ENCODE results near the gene DRAM1. TPM values are rescaled to one million over a fixed set of nuclear protein-coding genes. Genes with fewer than 3 reads are reported as not detected.
A peak's percentile ranks its signal among the peaks of the same experiment; 100 is the strongest.

Gene DRAM1
- polyA plus RNA-seq, 1 donor (not counting 4 experiments of a cell fraction or from before 2014, with no cell fraction given): 21.7 TPM

DNA sequence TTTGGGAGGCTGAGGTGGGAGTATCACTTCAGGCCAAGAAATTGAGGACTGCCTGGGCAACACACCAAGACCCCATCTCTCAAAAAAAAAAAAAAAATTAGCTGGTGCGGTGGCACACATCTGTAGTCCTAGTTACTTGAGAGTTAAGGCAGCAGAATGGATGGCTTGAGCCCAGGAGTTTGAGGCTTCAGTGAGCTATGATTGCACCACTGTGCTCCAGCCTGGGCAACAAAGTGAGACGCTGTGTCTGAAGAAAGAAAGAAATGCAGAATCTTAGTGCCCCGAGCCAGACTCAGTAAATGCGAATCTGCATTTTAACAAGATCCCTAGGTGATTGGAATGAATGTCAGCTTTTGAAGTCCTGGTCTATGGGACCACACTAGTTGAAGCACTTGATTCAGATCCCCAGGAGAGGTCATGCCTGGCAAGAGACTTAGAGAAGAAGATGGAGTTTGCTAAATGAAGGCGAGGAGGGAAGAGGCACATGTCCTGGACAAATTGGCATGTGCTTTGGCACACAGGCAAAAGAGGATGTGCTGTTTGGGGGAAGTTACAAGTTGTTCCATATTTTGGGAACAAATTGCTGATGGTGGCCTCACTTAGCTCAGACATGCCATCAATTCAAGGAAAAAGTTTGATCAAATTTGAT is 56.6 kb downstream of the DRAM1 start:
- no peak overlapping the region for H3K4me2 ChIP-seq (ENCODE audit: control insufficient read depth, extremely low read depth, insufficient read depth, low read depth, low read length)
- no peak overlapping the region for H3K4me3 ChIP-seq (ENCODE audit: control insufficient read depth in 2 of 3, extremely low read depth in 1 of 3, insufficient read depth in 2 of 3, low read depth in 1 of 3, low read length in 3 of 3)
- no peak overlapping the region for H3K27ac ChIP-seq (ENCODE audit: control insufficient read depth, insufficient read depth, low read length)
- no peaks in the 10 kb centered on the region for H3K9me1 ChIP-seq (ENCODE audit: control insufficient read depth, extremely low read depth, insufficient read depth, low read length)
- TF ChIP-seq, protein P1, sequence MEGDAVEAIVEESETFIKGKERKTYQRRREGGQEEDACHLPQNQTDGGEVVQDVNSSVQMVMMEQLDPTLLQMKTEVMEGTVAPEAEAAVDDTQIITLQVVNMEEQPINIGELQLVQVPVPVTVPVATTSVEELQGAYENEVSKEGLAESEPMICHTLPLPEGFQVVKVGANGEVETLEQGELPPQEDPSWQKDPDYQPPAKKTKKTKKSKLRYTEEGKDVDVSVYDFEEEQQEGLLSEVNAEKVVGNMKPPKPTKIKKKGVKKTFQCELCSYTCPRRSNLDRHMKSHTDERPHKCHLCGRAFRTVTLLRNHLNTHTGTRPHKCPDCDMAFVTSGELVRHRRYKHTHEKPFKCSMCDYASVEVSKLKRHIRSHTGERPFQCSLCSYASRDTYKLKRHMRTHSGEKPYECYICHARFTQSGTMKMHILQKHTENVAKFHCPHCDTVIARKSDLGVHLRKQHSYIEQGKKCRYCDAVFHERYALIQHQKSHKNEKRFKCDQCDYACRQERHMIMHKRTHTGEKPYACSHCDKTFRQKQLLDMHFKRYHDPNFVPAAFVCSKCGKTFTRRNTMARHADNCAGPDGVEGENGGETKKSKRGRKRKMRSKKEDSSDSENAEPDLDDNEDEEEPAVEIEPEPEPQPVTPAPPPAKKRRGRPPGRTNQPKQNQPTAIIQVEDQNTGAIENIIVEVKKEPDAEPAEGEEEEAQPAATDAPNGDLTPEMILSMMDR (optimal IDR thresholded peaks at IDR 0.05 in 1 of 3, IDR thresholded peaks at IDR 0.05 in 1 of 3, conservative IDR thresholded peaks at IDR 0.05 in 1 of 3; ENCODE audit: extremely low read depth in 1 of 3, insufficient read depth in 2 of 3, low read length in 3 of 3): no peak
- TF ChIP-seq EZH2 (IDR thresholded peaks at IDR 0.05; ENCODE audit: low read length): no peak
- no peaks in the 10 kb centered on the region for H3K27me3 ChIP-seq (ENCODE audit: control insufficient read depth, extremely low read depth, insufficient read depth, low read length)
- FAIRE-seq: no peak
- DNase-seq (ENCODE audit: low read depth, low spot score): no peak
- dilution Hi-C loops (cut with MboI; ENCODE audit: extremely low pct_ligation_motif_present, low sequenced_read_pairs): no loop called here
- H3K36me3 ChIP-seq (ENCODE audit: control insufficient read depth in 2 of 2, extremely low read depth in 1 of 2, insufficient read depth in 2 of 2, low read length in 2 of 2): no peaks in the 10 kb centered on the region
- H2AFZ ChIP-seq (ENCODE audit: control insufficient read depth, low read length): no peak overlapping the region
- H3K9me3 ChIP-seq (ENCODE audit: control insufficient read depth, low read depth, low read length): no peaks in the 10 kb centered on the region
- peaks cover 25% of the 10 kb centered on the region for H3K4me1 ChIP-seq (ENCODE audit: control insufficient read depth, extremely low read depth, insufficient read depth, low read length)
- no peaks in the 10 kb centered on the region for H3K79me2 ChIP-seq (ENCODE audit: control insufficient read depth, insufficient read depth, low read length)
- no peaks in the 10 kb centered on the region for H4K20me1 ChIP-seq (ENCODE audit: control insufficient read depth, extremely low read depth, insufficient read depth, low read length)
- no peak overlapping the region for H3K9ac ChIP-seq (ENCODE audit: control insufficient read depth, extremely low read depth, insufficient read depth, low read length)

DNA sequence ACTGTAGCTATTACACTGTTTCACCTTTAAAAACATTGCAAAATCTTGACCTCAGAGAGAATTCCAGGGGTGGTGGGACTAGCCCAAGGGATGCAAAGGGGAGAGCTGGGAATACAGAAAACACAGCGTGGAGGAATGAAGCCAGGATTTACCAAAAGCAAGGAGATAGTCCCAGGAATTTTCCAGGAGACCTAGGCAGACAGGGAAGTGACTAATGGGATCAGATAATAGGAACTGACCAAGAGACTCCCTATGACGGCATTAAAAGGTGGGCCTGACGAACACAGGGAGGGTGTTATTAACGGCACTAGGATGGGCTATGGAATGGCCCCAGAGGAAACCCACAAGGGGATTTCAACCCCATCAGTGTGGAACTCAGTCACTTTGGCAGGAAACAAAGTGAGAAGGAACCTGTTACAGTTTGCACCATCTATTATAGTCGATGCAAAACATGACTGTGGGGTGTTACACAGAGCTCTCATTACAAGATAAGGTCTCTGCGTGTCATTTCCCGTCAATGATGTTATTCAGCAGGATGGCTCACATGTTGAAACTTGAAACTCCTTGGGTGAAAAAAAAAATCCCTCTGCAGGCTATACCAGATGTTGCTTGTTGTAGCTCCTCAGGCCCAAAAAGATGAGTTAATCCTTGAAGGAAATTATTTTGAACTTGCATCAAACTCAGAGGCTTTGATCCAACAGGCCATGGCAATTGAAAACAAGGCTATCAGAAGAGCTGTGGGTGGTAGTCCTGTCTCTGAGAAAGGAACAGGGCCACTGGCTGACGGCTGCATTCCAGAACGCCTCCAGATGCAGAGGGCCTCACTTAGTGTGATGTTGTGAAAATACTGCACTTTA is 58.7 kb downstream of the DRAM1 start:
- Histone ChIP-seq H3K27me3 (ENCODE audit: control insufficient read depth, extremely low read depth, insufficient read depth, low read length) (no peaks in the 10 kb centered on the region), H3K36me3 (ENCODE audit: control insufficient read depth in 2 of 2, extremely low read depth in 1 of 2, insufficient read depth in 2 of 2, low read length in 2 of 2) (no peaks in the 10 kb centered on the region), H3K4me3 (ENCODE audit: control insufficient read depth in 2 of 3, extremely low read depth in 1 of 3, insufficient read depth in 2 of 3, low read depth in 1 of 3, low read length in 3 of 3) (peak overlapping the region in 2 of 3 experiments; percentile 47 to 50), H3K9ac (ENCODE audit: control insufficient read depth, extremely low read depth, insufficient read depth, low read length) (peak overlapping the region; percentile 35), H3K9me1 (ENCODE audit: control insufficient read depth, extremely low read depth, insufficient read depth, low read length) (no peaks in the 10 kb centered on the region), H3K27ac (ENCODE audit: control insufficient read depth, insufficient read depth, low read length) (peak overlapping the region; percentile 79), H2AFZ (ENCODE audit: control insufficient read depth, low read length) (peak overlapping the region; percentile 89), H3K79me2 (ENCODE audit: control insufficient read depth, insufficient read depth, low read length) (no peaks in the 10 kb centered on the region), H4K20me1 (ENCODE audit: control insufficient read depth, extremely low read depth, insufficient read depth, low read length) (no peaks in the 10 kb centered on the region), H3K9me3 (ENCODE audit: control insufficient read depth, low read depth, low read length) (no peaks in the 10 kb centered on the region), H3K4me2 (ENCODE audit: control insufficient read depth, extremely low read depth, insufficient read depth, low read depth, low read length) (peak overlapping the region; percentile 90), H3K4me1 (ENCODE audit: control insufficient read depth, extremely low read depth, insufficient read depth, low read length) (peaks cover 25% of the 10 kb centered on the region)
- dilution Hi-C loops (cut with MboI; ENCODE audit: extremely low pct_ligation_motif_present, low sequenced_read_pairs): no loop called here
- DNase-seq (ENCODE audit: low read depth, low spot score): peak; percentile 60
- TF ChIP-seq EZH2 (IDR thresholded peaks at IDR 0.05; ENCODE audit: low read length): no peak
- TF ChIP-seq, protein P1 (optimal IDR thresholded peaks at IDR 0.05 in 1 of 3, IDR thresholded peaks at IDR 0.05 in 1 of 3, conservative IDR thresholded peaks at IDR 0.05 in 1 of 3; ENCODE audit: extremely low read depth in 1 of 3, insufficient read depth in 2 of 3, low read length in 3 of 3): no peak
- peak; percentile 83 for FAIRE-seq

All from keratinocyte (primary cell).